Measurements from ENCODE around the gene MX2. TPM values are rescaled to one million over a fixed set of nuclear protein-coding genes. Genes with fewer than 3 reads are reported as not detected.

MX2 gene
- total and polyA plus RNA-seq, 10 of the 15 experiments (the other 5 are each of a cell fraction or from before 2014, with no cell fraction given) = 10.5 to 167 (median 46.1) TPM

- ChIA-PET CTCF (no interaction called here), SMC1A (ENCODE audit: uncharacterized antibody, unreplicated experiment) (no interaction called here), RAD21 (ENCODE audit: unreplicated experiment) (no interaction called here), POLR2A (no interaction called here)
- H3K4me2 ChIP-seq (ENCODE audit: control insufficient read depth, insufficient read depth) = no peak overlapping the region
- H4K20me1 ChIP-seq (ENCODE audit: control insufficient read depth, insufficient read depth) = no peaks in the 10 kb centered on the region
- ATAC-seq = no peak
- intact Hi-C loops (cut with micrococcal nuclease; ENCODE audit: unreplicated experiment) (no loop called here), in situ Hi-C loops (cut with MboI) (no loop called here)
- H3K36me3 ChIP-seq (ENCODE audit: control insufficient read depth in 2 of 2, insufficient read depth in 2 of 2, low read length in 1 of 2) = peaks cover 3 to 20% of the 10 kb centered on the region in 2 experiments; a peak in 3 of 4 replicates
- H3K79me2 ChIP-seq (ENCODE audit: control insufficient read depth, insufficient read depth, low read length) = no peaks in the 10 kb centered on the region
- H3K4me1 ChIP-seq (ENCODE audit: control insufficient read depth, insufficient read depth, low read length) = no peaks in the 10 kb centered on the region
- WGBS (ENCODE audit: insufficient coverage, insufficient replicate concordance, low lambda C conversion rate, missing lambda C conversion rate) = 94% methylated on average over 14 of the region's 14 CpGs
- BruUV-seq (replicated peaks) = no TSS peak
- no peaks in the 10 kb centered on the region for H3K9me3 ChIP-seq (replicated peaks; ENCODE audit: control insufficient read depth, insufficient read depth, low read length)
- H3K4me3 ChIP-seq = no peak overlapping the region
- no peak overlapping the region for H3K27ac ChIP-seq (ENCODE audit: control insufficient read depth, insufficient read depth)
- no peak overlapping the region for H3K9ac ChIP-seq (ENCODE audit: control insufficient read depth, insufficient read depth, low read length)
- no peaks in the 10 kb centered on the region for H3K27me3 ChIP-seq (replicated peaks in 1 of 2; ENCODE audit: control insufficient read depth in 2 of 2, insufficient read depth in 2 of 2, low read length in 1 of 2)
- FAIRE-seq = no peak
- DNase-seq (ENCODE audit: low read depth, low spot score) = no peak
- H2AFZ ChIP-seq (ENCODE audit: control insufficient read depth, low read depth, low read length) = no peak overlapping the region
- TF ChIP-seq SUZ12 (IDR thresholded peaks at IDR 0.05; ENCODE audit: unreplicated experiment) (no peak), RBBP5 (conservative IDR thresholded peaks at IDR 0.05) (no peak), JUND (IDR thresholded peaks at IDR 0.05; ENCODE audit: low read depth, low read length) (no peak), EP300 (IDR thresholded peaks at IDR 0.05; ENCODE audit: borderline replicate concordance in 1 of 2, control insufficient read depth in 1 of 2, low read depth in 2 of 2, low read length in 2 of 2) (no peak), SMC3 (IDR thresholded peaks at IDR 0.05; ENCODE audit: borderline replicate concordance, low read length) (no peak), POU2F2 (IDR thresholded peaks at IDR 0.05; ENCODE audit: borderline replicate concordance, low read depth, low read length) (no peak), ZBTB11 (CRISPR knock-in tag; IDR thresholded peaks at IDR 0.05) (no peak), ZNF217 (IDR thresholded peaks at IDR 0.05) (no peak), PAX5 (IDR thresholded peaks at IDR 0.05; ENCODE audit: borderline replicate concordance, low read depth, low read length) (no peak), E2F4 (IDR thresholded peaks at IDR 0.05; ENCODE audit: low read depth, low read length) (no peak), CHD1 (IDR thresholded peaks at IDR 0.05; ENCODE audit: low read depth, low read length) (no peak), MEF2B (IDR thresholded peaks at IDR 0.05; ENCODE audit: partially characterized antibody, poor library complexity, severe bottlenecking) (no peak), HCFC1 (IDR thresholded peaks at IDR 0.05; ENCODE audit: low read length) (no peak), SMARCA5 (IDR thresholded peaks at IDR 0.05) (no peak), SKIL (IDR thresholded peaks at IDR 0.05; ENCODE audit: low read depth, poor library complexity, severe bottlenecking) (no peak), ZBED1 (IDR thresholded peaks at IDR 0.05; ENCODE audit: borderline replicate concordance) (no peak)
Observed at GRCh38 chr21:41388259-41388658, 26.4 kb downstream of the MX2 start.

Measured in GM12878 (cell line).